WTC11 (cell line): ENCODE results near the gene TTC24.

Experiments
- ATF1 ChIP-seq: sonication (generic); formaldehyde crosslinking; IDR thresholded peaks from 2 replicates; pipeline ENCODE4 v1.8.1; 2023; ENCODE audit warnings: mild to moderate bottlenecking, moderate library complexity, missing genetic modification reagents
- ATF3 ChIP-seq: sonication (generic); formaldehyde crosslinking; conservative IDR thresholded peaks from 2 replicates; pipeline ENCODE4 v1.8.1; 2022; ENCODE audit warnings: mild to moderate bottlenecking, missing genetic modification reagents
- CREB1 ChIP-seq: sonication (generic); formaldehyde crosslinking; IDR thresholded peaks from 2 replicates; pipeline ENCODE4 v1.8.0; 2023; ENCODE audit warnings: mild to moderate bottlenecking, missing genetic modification reagents
- CTCF ChIP-seq: fragments of 200-600 bp; IDR thresholded peaks from 2 replicates; pipeline ENCODE4 v1.8.0; 2022; ENCODE audit warnings: antibody characterized with exemption
- FOXK1 ChIP-seq: sonication (generic); formaldehyde crosslinking; IDR thresholded peaks from 2 replicates; pipeline ENCODE4 v1.8.0; 2022; ENCODE audit warnings: mild to moderate bottlenecking, moderate library complexity, missing genetic modification reagents
- JUN ChIP-seq: sonication (generic); formaldehyde crosslinking; IDR thresholded peaks from 2 replicates; pipeline ENCODE4 v1.8.0; 2023; ENCODE audit warnings: mild to moderate bottlenecking, missing genetic modification reagents
- NFE2L1 ChIP-seq: sonication (generic); formaldehyde crosslinking; IDR thresholded peaks from 2 replicates; pipeline ENCODE4 v1.8.1; 2023; ENCODE audit warnings: missing genetic modification reagents
- NFYB ChIP-seq: sonication (generic); formaldehyde crosslinking; conservative IDR thresholded peaks from 2 replicates; pipeline ENCODE4 v1.8.0; 2022; ENCODE audit warnings: low read depth, missing genetic modification reagents
- TF ChIP-seq, protein P1 (sequence below): sonication (generic); formaldehyde crosslinking; IDR thresholded peaks from 2 replicates; pipeline ENCODE4 v1.8.1; 2023; ENCODE audit warnings: mild to moderate bottlenecking, moderate library complexity, missing genetic modification reagents
- TF ChIP-seq, protein P2 (sequence below): sonication (generic); formaldehyde crosslinking; IDR thresholded peaks from 2 replicates; pipeline ENCODE4 v1.8.1; 2022; ENCODE audit warnings: low read depth, mild to moderate bottlenecking, moderate library complexity, missing genetic modification reagents, borderline replicate concordance

DNA sequence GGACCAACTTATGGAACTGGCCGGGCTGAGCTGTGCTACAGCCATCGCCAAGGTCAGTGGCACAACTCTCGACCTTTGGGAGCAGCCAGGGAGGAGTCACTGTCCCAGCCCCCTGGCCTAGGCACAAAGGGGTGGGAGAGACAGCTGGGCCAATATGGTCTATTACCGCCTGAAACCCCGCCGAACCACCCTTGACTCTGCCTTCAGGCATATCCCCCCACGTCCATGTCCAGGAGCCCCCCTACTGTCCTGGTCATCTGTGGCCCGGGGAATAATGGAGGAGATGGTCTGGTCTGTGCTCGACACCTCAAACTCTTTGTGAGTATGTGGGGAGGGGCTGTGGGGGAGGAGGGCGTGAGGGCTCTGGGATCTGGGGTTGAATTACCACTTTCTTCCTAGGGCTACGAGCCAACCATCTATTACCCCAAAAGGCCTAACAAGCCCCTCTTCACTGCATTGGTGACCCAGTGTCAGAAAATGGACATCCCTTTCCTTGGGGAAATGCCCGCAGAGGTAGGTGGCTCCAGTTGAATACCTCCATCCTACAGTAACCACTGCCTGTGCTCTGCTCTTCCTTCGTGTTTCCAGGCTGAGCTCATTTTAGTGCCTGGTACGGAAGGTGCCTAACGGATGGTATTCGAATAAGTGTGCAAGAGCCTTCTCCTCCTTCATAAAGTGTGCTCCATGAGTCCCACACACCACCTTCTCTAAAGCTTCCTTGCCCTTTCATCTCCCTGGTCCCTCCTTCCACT is 12.8 kb downstream of the TTC24 start:
- TF ChIP-seq ATF3 (CRISPR knock-in tag) (no peak), FOXK1 (no peak), ATF1 (CRISPR knock-in tag) (no peak), CREB1 (CRISPR knock-in tag) (no peak), CTCF (no peak), JUN (CRISPR knock-in tag) (no peak), NFYB (CRISPR knock-in tag) (no peak), NFE2L1 (no peak)
- TF ChIP-seq, protein P1, sequence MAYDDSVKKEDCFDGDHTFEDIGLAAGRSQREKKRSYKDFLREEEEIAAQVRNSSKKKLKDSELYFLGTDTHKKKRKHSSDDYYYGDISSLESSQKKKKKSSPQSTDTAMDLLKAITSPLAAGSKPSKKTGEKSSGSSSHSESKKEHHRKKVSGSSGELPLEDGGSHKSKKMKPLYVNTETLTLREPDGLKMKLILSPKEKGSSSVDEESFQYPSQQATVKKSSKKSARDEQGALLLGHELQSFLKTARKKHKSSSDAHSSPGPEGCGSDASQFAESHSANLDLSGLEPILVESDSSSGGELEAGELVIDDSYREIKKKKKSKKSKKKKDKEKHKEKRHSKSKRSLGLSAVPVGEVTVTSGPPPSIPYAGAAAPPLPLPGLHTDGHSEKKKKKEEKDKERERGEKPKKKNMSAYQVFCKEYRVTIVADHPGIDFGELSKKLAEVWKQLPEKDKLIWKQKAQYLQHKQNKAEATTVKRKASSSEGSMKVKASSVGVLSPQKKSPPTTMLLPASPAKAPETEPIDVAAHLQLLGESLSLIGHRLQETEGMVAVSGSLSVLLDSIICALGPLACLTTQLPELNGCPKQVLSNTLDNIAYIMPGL (CRISPR knock-in tag), result no peak
- TF ChIP-seq, protein P2, sequence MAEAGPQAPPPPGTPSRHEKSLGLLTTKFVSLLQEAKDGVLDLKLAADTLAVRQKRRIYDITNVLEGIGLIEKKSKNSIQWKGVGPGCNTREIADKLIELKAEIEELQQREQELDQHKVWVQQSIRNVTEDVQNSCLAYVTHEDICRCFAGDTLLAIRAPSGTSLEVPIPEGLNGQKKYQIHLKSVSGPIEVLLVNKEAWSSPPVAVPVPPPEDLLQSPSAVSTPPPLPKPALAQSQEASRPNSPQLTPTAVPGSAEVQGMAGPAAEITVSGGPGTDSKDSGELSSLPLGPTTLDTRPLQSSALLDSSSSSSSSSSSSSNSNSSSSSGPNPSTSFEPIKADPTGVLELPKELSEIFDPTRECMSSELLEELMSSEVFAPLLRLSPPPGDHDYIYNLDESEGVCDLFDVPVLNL (CRISPR knock-in tag), result no peak
